GM12891 (cell line): ENCODE results near the gene TLR10.
A peak's percentile ranks its signal among the peaks of the same experiment; 100 is the strongest.
"Not testable (repeated sequence)": the region's sequence is repeated elsewhere in the genome, so short reads cannot be mapped to it uniquely, and the experiment has no call there.

Source experiments
- DNase-seq: peaks from one replicate; pipeline ENCODE4 v3.0.0; 2011; ENCODE audit warnings: low spot score; ENCODE audit not compliant: insufficient read length
- FAIRE-seq: peaks from 2 replicates; lab custom pipeline; 2011; peaks lifted over from hg19 to GRCh38; lab: Jason Lieb, UNC
- PAX5 ChIP-seq: IDR thresholded peaks from 2 replicates; pipeline ENCODE4 v1.6.1; 2011; ENCODE audit warnings: low read length, moderate library complexity, mild to moderate bottlenecking; ENCODE audit not compliant: insufficient read depth, severe bottlenecking
- POLR2A ChIP-seq: IDR thresholded peaks from 2 replicates; pipeline ENCODE4 v1.6.1; 2011; ENCODE audit warnings: low read depth, low read length, control low read depth
- POLR2AphosphoS5 ChIP-seq: IDR thresholded peaks from 2 replicates; pipeline ENCODE4 v1.6.1; 2011; ENCODE audit warnings: low read depth, low read length, control low read depth
- POU2F2 ChIP-seq: IDR thresholded peaks from 2 replicates; pipeline ENCODE4 v1.6.1; 2011; ENCODE audit warnings: low read depth, mild to moderate bottlenecking, control low read depth, low read length, moderate library complexity
- SPI1 ChIP-seq: IDR thresholded peaks from 2 replicates; pipeline ENCODE4 v1.6.1; 2011; ENCODE audit warnings: low read depth, low read length, control low read depth
- TAF1 ChIP-seq: IDR thresholded peaks from 2 replicates; pipeline ENCODE4 v1.6.1; 2011; ENCODE audit warnings: low read depth, low read length, control low read depth

TLR10 gene

DNA sequence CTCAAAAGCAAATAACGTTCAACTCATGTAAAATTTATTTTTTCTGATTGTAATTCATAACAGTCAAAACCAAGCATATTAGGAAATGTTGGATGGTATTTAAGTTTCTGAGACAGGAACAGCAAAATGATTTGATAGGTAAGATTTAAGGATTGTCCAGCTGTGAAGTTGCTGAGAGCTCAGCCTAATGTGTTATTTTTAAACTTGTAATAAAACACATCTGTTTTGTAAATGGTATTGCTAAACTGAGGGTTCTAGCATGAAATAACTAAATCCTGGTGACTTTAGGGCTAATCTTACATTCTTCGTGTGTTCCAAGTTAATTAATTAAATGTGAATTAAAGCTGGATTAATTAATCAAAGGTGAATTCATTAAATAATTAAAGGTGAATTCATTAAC, 13.3 kb downstream of the TLR10 start:
- TF ChIP-seq PAX5 (no peak), TAF1 (no peak), POLR2AphosphoS5 (no peak), POU2F2 (no peak), SPI1 (no peak), POLR2A (no peak)
- no peak for DNase-seq
- no peak for FAIRE-seq

GRCh38 chr4:38768968-38769394, 13.8 kb downstream of the TLR10 start:
- DNase-seq (no peak), FAIRE-seq (peak; percentile 81)
- TF ChIP-seq SPI1 (peak; percentile 71), PAX5 (no peak), POLR2A (no peak), POLR2AphosphoS5 (no peak)

- DNase-seq, FAIRE-seq: not testable (repeated sequence)
Observed at GRCh38 chr4:38766940-38767339, 15.8 kb downstream of the TLR10 start.

DNA sequence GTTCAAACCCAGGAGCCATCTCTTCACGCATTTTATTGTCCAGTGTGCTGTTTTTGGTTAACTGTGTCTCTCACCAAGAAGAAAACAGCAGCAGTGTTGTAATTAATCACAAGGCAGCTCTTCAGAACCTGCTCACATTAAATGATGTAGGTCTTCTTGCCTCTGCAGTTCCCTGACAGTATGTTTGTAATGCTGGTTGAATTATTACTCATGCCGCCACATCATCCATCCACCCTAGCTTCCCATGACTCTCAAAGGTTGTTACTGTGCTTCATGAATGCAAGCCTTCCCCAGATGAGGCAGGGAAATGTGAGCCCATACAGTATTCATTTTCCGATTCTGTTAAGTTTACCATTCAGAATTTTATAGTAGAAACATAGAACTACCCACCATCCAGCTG, 17.4 kb downstream of the TLR10 start:
- TF ChIP-seq PAX5 (no peak), SPI1 (no peak), POLR2AphosphoS5 (no peak), TAF1 (no peak), POU2F2 (no peak), POLR2A (no peak)
- FAIRE-seq = no peak
- DNase-seq = no peak

DNA sequence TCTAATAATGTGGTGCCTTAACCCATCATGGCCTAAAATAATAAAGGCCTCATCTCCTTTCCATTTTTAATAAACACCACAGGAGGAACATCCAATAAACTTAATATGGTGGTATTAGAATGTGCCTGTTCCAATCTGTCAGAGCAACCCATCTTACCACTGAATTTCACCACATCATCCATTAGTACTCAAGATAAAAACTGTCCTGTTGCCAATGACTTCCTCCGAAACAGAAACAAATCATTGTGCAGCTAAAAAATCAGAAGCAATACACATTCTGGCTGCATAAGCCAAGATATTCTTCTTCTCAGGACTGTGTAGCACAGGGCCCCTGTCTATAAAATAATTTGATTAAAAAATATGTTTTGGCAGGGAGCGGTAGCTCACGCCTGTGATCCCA, 18.5 kb downstream of the TLR10 start:
- TF ChIP-seq SPI1 = 0 out of 2 replicates have a peak, but pooled peaks have one; percentile 9
- no peak for TF ChIP-seq POLR2AphosphoS5
- peak; percentile 84 for FAIRE-seq
- DNase-seq = no peak

GRCh38 chr4:38762560-38762959, 20.2 kb downstream of the TLR10 start:
- DNase-seq (no peak), FAIRE-seq (peak; percentile 94)
- TF ChIP-seq POLR2AphosphoS5 (peak; percentile 57; the same call in 1 of the 2 replicates), POLR2A (peak; percentile 63; the same call in 1 of the 2 replicates), TAF1 (peak; percentile 45; the same call in 1 of the 2 replicates), SPI1 (no peak)

GRCh38 chr4:38759790-38760122, 23.0 kb downstream of the TLR10 start:
- DNase-seq = no peak

DNA sequence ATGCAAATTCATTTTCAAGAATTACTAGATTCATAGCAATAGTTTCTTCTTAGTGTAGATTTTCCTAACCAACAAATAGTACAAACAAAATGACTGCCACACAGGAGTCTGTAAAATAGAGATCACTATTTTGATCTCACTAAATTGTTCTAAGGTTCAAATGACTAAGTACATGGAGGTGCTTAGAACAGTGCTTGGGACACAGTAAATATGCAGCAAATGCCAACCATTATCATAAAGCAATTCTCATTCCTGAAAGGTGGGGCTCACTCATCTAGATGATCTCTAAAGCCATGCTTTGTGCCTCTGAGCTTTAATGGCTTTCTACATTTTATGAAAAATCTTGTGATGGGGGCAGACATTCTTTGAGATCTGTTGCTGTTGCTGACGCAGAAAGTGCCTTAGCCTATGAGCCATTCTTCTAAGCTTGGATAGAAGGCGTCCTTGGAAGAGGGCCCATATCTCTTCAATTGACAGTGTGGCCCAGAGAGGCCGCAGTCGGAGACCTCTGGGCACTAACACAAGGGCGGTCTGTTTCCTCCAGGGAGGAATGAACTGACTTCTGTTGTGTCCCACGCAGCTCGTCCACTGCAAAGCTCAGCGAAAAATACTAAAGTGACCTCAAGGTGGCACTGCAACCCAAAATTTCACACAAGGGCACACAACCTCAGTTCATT, 23.5 kb downstream of the TLR10 start:
- peak; percentile 87 for FAIRE-seq
- DNase-seq = no peak
- TF ChIP-seq POLR2AphosphoS5 (no peak), TAF1 (no peak), POU2F2 (no peak), PAX5 (peak; percentile 40), POLR2A (no peak), SPI1 (no peak)

More at GRCh38 chr4:38759790-38760122, 23.0 kb downstream of the TLR10 start:
- TF ChIP-seq TAF1 = no peak
- no peak for FAIRE-seq

DNA sequence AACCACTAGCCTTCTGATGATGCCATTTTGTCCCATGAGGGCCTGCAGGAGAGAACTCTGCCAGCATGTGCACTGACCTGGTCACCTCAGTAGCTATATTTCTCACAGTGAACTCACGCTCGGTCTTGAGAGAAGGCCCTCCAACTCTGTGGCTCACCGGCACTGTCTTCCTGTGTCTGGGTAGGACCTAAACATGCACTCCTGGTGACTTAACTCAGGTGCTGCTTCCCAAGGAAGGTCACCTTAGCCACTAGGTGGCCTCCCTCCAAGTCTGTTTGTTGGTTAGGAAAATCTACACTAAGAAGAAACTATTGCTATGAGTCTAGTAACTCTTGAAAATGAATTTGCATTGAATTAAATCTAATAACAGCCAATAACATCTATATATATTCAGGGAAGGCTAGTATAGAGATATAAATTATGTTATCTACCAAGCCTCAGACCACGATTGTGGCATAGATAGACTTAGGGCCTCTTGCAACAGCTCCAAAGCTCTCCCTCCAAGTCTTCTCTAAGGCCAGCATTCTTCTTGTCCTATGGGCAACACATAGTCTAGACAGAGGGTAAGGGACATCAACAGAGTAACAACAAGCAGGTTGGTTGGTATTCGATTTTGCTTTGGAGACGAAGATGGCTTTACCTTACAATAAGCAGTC, 24.7 kb downstream of the TLR10 start:
- DNase-seq (no peak), FAIRE-seq (peak; percentile 77)
- TF ChIP-seq POLR2A = no peak
- TF ChIP-seq PAX5 = no peak
- TF ChIP-seq TAF1 = no peak
- no peak for TF ChIP-seq SPI1
- TF ChIP-seq POU2F2 = no peak
- no peak for TF ChIP-seq POLR2AphosphoS5

GRCh38 chr4:38752941-38753806, 29.6 kb downstream of the TLR10 start:
- peak; percentile 48 for FAIRE-seq
- no peak for DNase-seq
- TF ChIP-seq PAX5 (no peak), POLR2A (no peak), POU2F2 (no peak), POLR2AphosphoS5 (no peak), TAF1 (no peak), SPI1 (no peak)
